Panc1 (cell line): Measurements from ENCODE around the gene ANKRD18A. TPM values are rescaled to one million over a fixed set of nuclear protein-coding genes. Genes with fewer than 3 reads are reported as not detected.

Source experiments
- ATAC-seq: fragments of 200-7000 bp; cut with Tn5 transposase; 2 replicates; pipeline ENCODE4 v1.9.1; 2020; ENCODE audit warnings: mild to moderate bottlenecking, moderate library complexity
- BruUV-seq: library from RNA; stranded (reverse); fragments of 400-500 nt; replicated peaks from 2 replicates; lab custom pipeline; 2021; lab: Mats Ljungman, UMichigan
- CTCF ChIA-PET: fragments of 300-600 bp; sonication (Branson Sonifier 250); formaldehyde crosslinking; loops from one replicate; lab custom pipeline; 2022; ENCODE audit warnings: antibody characterized with exemption; lab: Charles Lee
- POLR2A ChIA-PET: fragments of 300-600 bp; sonication (Branson Sonifier 250); formaldehyde crosslinking; loops from one replicate; lab custom pipeline; 2022; ENCODE audit warnings: antibody characterized with exemption; lab: Charles Lee
- DNase-seq: peaks from one replicate; pipeline ENCODE4 v3.0.0-alpha.2; 2010; ENCODE audit warnings: low read depth, low spot score
- H3K27ac ChIP-seq: 2 replicates; pipeline ENCODE4 v1.5.1; 2011; ENCODE audit warnings: mild to moderate bottlenecking, low read length, inconsistent platforms
- H3K27me3 ChIP-seq: fragments of 200-500 bp; sonication (Bioruptor generic); 2 replicates; pipeline ENCODE4 v1.6.0; 2014; ENCODE audit warnings: low read length, inconsistent platforms; ENCODE audit not compliant: control insufficient read depth, insufficient read depth
- H3K36me3 ChIP-seq: fragments of 200-500 bp; sonication (Bioruptor generic); 2 replicates; pipeline ENCODE4 v1.5.1; 2014; ENCODE audit warnings: inconsistent platforms, mild to moderate bottlenecking, low read length, moderate library complexity; ENCODE audit not compliant: control insufficient read depth, insufficient read depth
- H3K4me1 ChIP-seq: 2 replicates; pipeline ENCODE4 v1.5.1; 2011; ENCODE audit warnings: inconsistent platforms, mild to moderate bottlenecking, low read length, moderate library complexity; ENCODE audit not compliant: control insufficient read depth, insufficient read depth
- H3K4me3 ChIP-seq, 2 experiments: 2 replicates each; pipeline ENCODE4 v1.5.1; 2011 to 2012; ENCODE audit warnings: low read depth in 2 of 2, low read length in 2 of 2, mild to moderate bottlenecking in 2 of 2, inconsistent platforms in 1 of 2, moderate library complexity in 1 of 2
- H3K9me3 ChIP-seq: fragments of 200-500 bp; sonication (Bioruptor generic); 2 replicates; pipeline ENCODE4 v1.5.1; 2014; ENCODE audit warnings: low read depth, mild to moderate bottlenecking, inconsistent platforms, low read length, moderate library complexity; ENCODE audit not compliant: control insufficient read depth, insufficient read depth
- CTCF ChIP-seq: fragments of 450-650 bp; IDR thresholded peaks from 2 replicates; pipeline ENCODE4 v1.5.1; 2017; ENCODE audit warnings: mild to moderate bottlenecking
- POLR2AphosphoS5 ChIP-seq: IDR thresholded peaks from 2 replicates; pipeline ENCODE4 v1.6.1; 2012; ENCODE audit warnings: mild to moderate bottlenecking, low read depth, low read length, moderate library complexity
- REST ChIP-seq, 2 experiments: IDR thresholded peaks; 2 replicates each; pipeline ENCODE4 v1.6.1; 2011 to 2012; ENCODE audit warnings: low read depth in 2 of 2, control low read depth in 1 of 2, low read length in 1 of 2, mild to moderate bottlenecking in 1 of 2, moderate library complexity in 1 of 2; ENCODE audit not compliant: insufficient read depth in 1 of 2
- SIN3A ChIP-seq: IDR thresholded peaks from 2 replicates; pipeline ENCODE4 v1.6.1; 2012; ENCODE audit warnings: low read depth, mild to moderate bottlenecking, low read length, moderate library complexity, borderline replicate concordance; ENCODE audit not compliant: insufficient read depth
- TCF7L2 ChIP-seq: IDR thresholded peaks from 2 replicates; pipeline ENCODE4 v1.6.1; 2011; ENCODE audit warnings: mild to moderate bottlenecking, low read depth, low read length, inconsistent platforms
- in situ Hi-C: cut with HindIII; loops from 2 replicates; pipeline ENCODE4 v1.10.0; 2016; ENCODE audit warnings: low sequenced_read_pairs, low pct_unique_long_range_greater_than_20kb
- intact Hi-C: fragments of 100-400 bp; cut with micrococcal nuclease; formaldehyde crosslinking; loops from one replicate; pipeline ENCODE4 v1.10.0; 2022; ENCODE audit not compliant: unreplicated experiment
- total RNA-seq: library from RNA; stranded (reverse); gene quantifications from one replicate; pipeline ENCODE4 v1.2.1, GENCODE V29; 2021; ENCODE audit not compliant: unreplicated experiment

ANKRD18A gene
- total RNA-seq, 1 experiment from 2014 or later: 9.6 TPM

GRCh38 chr9:38521762-38522161 lies 98.6 kb downstream of the ANKRD18A start:
- DNase-seq (no peak), ATAC-seq (no peak)
- Histone ChIP-seq H3K9me3 (no peaks in the 10 kb centered on the region), H3K27ac (no peak overlapping the region), H3K27me3 (no peaks in the 10 kb centered on the region), H3K4me3 (no peak overlapping the region), H3K4me1 (no peaks in the 10 kb centered on the region), H3K36me3 (no peaks in the 10 kb centered on the region)
- ChIA-PET CTCF (no interaction called here), POLR2A (interaction anchor here (0.5 kb wide), 1 partner anchor 618 kb away, joined by 3 read pairs; no protein-coding TSS in a partner anchor)
- BruUV-seq: no TSS peak
- intact Hi-C loops: no loop called here
- no peak for TF ChIP-seq SIN3A
- no peak for TF ChIP-seq CTCF
- no peak for TF ChIP-seq TCF7L2
- TF ChIP-seq POLR2AphosphoS5: no peak
- no peak for TF ChIP-seq REST (IDR thresholded peaks at IDR 0.05; ENCODE audit: insufficient read depth in 1 of 2, low read depth in 2 of 2, low read length in 1 of 2)
- in situ Hi-C loops: no loop called here

Other genes with a start within 250 kb of the ANKRD18A start
- gene ALDH1B1, start 227.9 kb downstream of the ANKRD18A start, total RNA-seq: 34.2 TPM
- 13.7 TPM for gene IGFBPL1, start 196.1 kb downstream of the ANKRD18A start, total RNA-seq
- not detected for gene FAM240B, start 99.5 kb upstream of the ANKRD18A start, total RNA-seq